Measurements from ENCODE around the gene PTPRE.

PTPRE gene

GRCh38 chr10:128122931-128123330, 216.0 kb downstream of the PTPRE start:
- Histone ChIP-seq H3K27me3 (ENCODE audit: insufficient read depth, low read length, poor library complexity, severe bottlenecking) (peaks cover 10% of the 10 kb centered on the region), H3K4me3 (ENCODE audit: low read length, poor library complexity, severe bottlenecking) (peak overlapping the region; percentile 77), H4K20me1 (ENCODE audit: insufficient read depth, low read length, poor library complexity, severe bottlenecking) (peaks cover 66% of the 10 kb centered on the region), H2AFZ (ENCODE audit: low read length) (no peak overlapping the region), H3K79me2 (ENCODE audit: insufficient read depth, low read length) (peaks cover 80% of the 10 kb centered on the region), H3K4me2 (ENCODE audit: low read depth, low read length, poor library complexity, severe bottlenecking) (peak overlapping the region; percentile 97), H3K9me2 (replicated peaks; ENCODE audit: low read depth, low read length) (no peaks in the 10 kb centered on the region), H3K9ac (ENCODE audit: low read depth, low read length, poor library complexity, severe bottlenecking) (peak overlapping the region; percentile 96), H3K4me1 (ENCODE audit: insufficient read depth, low read length, poor library complexity, severe bottlenecking) (peaks cover 61% of the 10 kb centered on the region), H3K9me3 (ENCODE audit: insufficient read depth, low read depth, low read length) (no peaks in the 10 kb centered on the region), H3K36me3 (ENCODE audit: insufficient read depth, low read length) (peaks cover 40% of the 10 kb centered on the region), H3F3A (ENCODE audit: low read depth) (peaks cover 2% of the 10 kb centered on the region; the same call in 1 of the 2 replicates)
- TF ChIP-seq EZH2phosphoT487 (IDR thresholded peaks at IDR 0.05; ENCODE audit: borderline replicate concordance), result no peak
- TF ChIP-seq, protein P1, sequence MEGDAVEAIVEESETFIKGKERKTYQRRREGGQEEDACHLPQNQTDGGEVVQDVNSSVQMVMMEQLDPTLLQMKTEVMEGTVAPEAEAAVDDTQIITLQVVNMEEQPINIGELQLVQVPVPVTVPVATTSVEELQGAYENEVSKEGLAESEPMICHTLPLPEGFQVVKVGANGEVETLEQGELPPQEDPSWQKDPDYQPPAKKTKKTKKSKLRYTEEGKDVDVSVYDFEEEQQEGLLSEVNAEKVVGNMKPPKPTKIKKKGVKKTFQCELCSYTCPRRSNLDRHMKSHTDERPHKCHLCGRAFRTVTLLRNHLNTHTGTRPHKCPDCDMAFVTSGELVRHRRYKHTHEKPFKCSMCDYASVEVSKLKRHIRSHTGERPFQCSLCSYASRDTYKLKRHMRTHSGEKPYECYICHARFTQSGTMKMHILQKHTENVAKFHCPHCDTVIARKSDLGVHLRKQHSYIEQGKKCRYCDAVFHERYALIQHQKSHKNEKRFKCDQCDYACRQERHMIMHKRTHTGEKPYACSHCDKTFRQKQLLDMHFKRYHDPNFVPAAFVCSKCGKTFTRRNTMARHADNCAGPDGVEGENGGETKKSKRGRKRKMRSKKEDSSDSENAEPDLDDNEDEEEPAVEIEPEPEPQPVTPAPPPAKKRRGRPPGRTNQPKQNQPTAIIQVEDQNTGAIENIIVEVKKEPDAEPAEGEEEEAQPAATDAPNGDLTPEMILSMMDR (conservative IDR thresholded peaks at IDR 0.05; ENCODE audit: low read length), result no peak

- peaks cover 32% of the 10 kb centered on the region for H3K36me3 ChIP-seq (ENCODE audit: insufficient read depth, low read length)
- peaks cover 2% of the 10 kb centered on the region; the same call in 1 of the 2 replicates for H3F3A ChIP-seq (ENCODE audit: low read depth)
- H3K9me2 ChIP-seq (replicated peaks; ENCODE audit: low read depth, low read length), result no peaks in the 10 kb centered on the region
- H3K9ac ChIP-seq (ENCODE audit: low read depth, low read length, poor library complexity, severe bottlenecking), result peak overlapping the region; percentile 96
- peaks cover 59% of the 10 kb centered on the region for H4K20me1 ChIP-seq (ENCODE audit: insufficient read depth, low read length, poor library complexity, severe bottlenecking)
- TF ChIP-seq, protein P1 (conservative IDR thresholded peaks at IDR 0.05; ENCODE audit: low read length), result no peak
- no peak for TF ChIP-seq EZH2phosphoT487 (IDR thresholded peaks at IDR 0.05; ENCODE audit: borderline replicate concordance)
- H3K4me2 ChIP-seq (ENCODE audit: low read depth, low read length, poor library complexity, severe bottlenecking), result peak overlapping the region; percentile 97
- H3K4me3 ChIP-seq (ENCODE audit: low read length, poor library complexity, severe bottlenecking), result peak overlapping the region; percentile 77
- H3K4me1 ChIP-seq (ENCODE audit: insufficient read depth, low read length, poor library complexity, severe bottlenecking), result peaks cover 61% of the 10 kb centered on the region
- H2AFZ ChIP-seq (ENCODE audit: low read length), result no peak overlapping the region
- H3K27me3 ChIP-seq (ENCODE audit: insufficient read depth, low read length, poor library complexity, severe bottlenecking), result peaks cover 10% of the 10 kb centered on the region
- no peaks in the 10 kb centered on the region for H3K9me3 ChIP-seq (ENCODE audit: insufficient read depth, low read depth, low read length)
- peaks cover 71% of the 10 kb centered on the region for H3K79me2 ChIP-seq (ENCODE audit: insufficient read depth, low read length)
Observed at GRCh38 chr10:128123846-128124245, 216.9 kb downstream of the PTPRE start.

DNA sequence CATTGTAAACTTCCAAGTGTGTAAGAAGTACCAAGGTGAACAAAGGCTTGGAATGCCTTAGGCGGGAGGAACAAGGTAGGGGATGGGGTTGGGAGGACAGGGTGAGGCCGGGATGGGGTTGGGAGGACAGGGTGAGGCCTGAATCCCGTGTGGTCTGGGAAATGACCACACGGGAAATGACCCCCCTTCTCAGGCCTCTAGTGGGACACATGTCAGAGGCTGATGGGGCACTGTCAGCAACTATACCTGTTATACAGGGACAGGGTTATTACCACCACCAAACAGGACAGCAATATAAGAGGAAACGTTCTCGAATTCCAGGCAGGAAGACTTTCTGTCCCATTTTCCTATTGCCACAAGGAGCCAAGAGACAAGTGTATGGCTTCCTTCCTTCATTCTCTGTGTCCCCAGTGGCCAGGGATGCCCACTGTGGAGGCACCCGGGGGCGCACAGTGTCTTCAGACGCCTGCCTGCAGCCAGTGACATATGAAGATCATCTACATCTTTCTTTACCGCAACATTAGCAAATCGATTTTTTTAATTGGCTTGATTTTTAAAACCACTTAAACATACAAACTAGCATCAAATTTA, 218.0 kb downstream of the PTPRE start:
- peaks cover 22% of the 10 kb centered on the region for H3K36me3 ChIP-seq (ENCODE audit: insufficient read depth, low read length)
- H3F3A ChIP-seq (ENCODE audit: low read depth), result peaks cover 2% of the 10 kb centered on the region; the same call in 1 of the 2 replicates
- no peak overlapping the region for H2AFZ ChIP-seq (ENCODE audit: low read length)

More for the DNA sequence above, 218.0 kb downstream of the PTPRE start:
- no peaks in the 10 kb centered on the region for H3K9me2 ChIP-seq (replicated peaks; ENCODE audit: low read depth, low read length)
- H3K9ac ChIP-seq (ENCODE audit: low read depth, low read length, poor library complexity, severe bottlenecking), result peak overlapping the region; percentile 96
- TF ChIP-seq, protein P1 (conservative IDR thresholded peaks at IDR 0.05; ENCODE audit: low read length), result no peak; the same call in 1 of the 2 replicates
- no peak for TF ChIP-seq EZH2phosphoT487 (IDR thresholded peaks at IDR 0.05; ENCODE audit: borderline replicate concordance)
- peaks cover 53% of the 10 kb centered on the region for H3K4me1 ChIP-seq (ENCODE audit: insufficient read depth, low read length, poor library complexity, severe bottlenecking)
- H3K4me3 ChIP-seq (ENCODE audit: low read length, poor library complexity, severe bottlenecking), result peak overlapping the region; percentile 77
- peaks cover 10% of the 10 kb centered on the region for H3K27me3 ChIP-seq (ENCODE audit: insufficient read depth, low read length, poor library complexity, severe bottlenecking)
- no peaks in the 10 kb centered on the region for H3K9me3 ChIP-seq (ENCODE audit: insufficient read depth, low read depth, low read length)
- H3K4me2 ChIP-seq (ENCODE audit: low read depth, low read length, poor library complexity, severe bottlenecking), result peak overlapping the region; percentile 97
- H3K79me2 ChIP-seq (ENCODE audit: insufficient read depth, low read length), result peaks cover 61% of the 10 kb centered on the region
- peaks cover 49% of the 10 kb centered on the region for H4K20me1 ChIP-seq (ENCODE audit: insufficient read depth, low read length, poor library complexity, severe bottlenecking)

All from Loucy (cell line).